Measurements from ENCODE around the gene MYT1.

GRCh38 chr20:64156136-64156885 lies 7.9 kb upstream of the MYT1 start:
- TF ChIP-seq POLR2A (IDR thresholded peaks at IDR 0.05; ENCODE audit: low read length) (no peak), GATA1 (IDR thresholded peaks at IDR 0.05; ENCODE audit: low read depth, low read length) (no peak)

Data from erythroblast (primary cell).